Uterus (tissue), 4 donors: ENCODE results near the gene KHDRBS1. TPM values are rescaled to one million over a fixed set of nuclear protein-coding genes. Genes with fewer than 3 reads are reported as not detected.

Experiments
- DNase-seq, 2 donors: peaks; one replicate each; pipeline ENCODE4 v3.0.0-alpha.2; 2019 to 2020
- H3K27ac ChIP-seq, 2 donors: fragments of 200-600 bp; sonication (generic); 1 replicate in 1 of 2; 2 replicates in 1 of 2; pipeline ENCODE4 v1.5.1; 2016 to 2018
- H3K27me3 ChIP-seq, 2 donors: fragments of 200-600 bp; sonication (generic); one replicate each; pipeline ENCODE4 v1.5.1; 2018 to 2019; ENCODE audit warnings: control low read depth in 1 of 2
- H3K36me3 ChIP-seq, 2 donors: fragments of 200-600 bp; sonication (generic); one replicate each; pipeline ENCODE4 v1.5.1; 2019; ENCODE audit warnings: control low read depth in 1 of 2
- H3K4me1 ChIP-seq, 2 donors: fragments of 200-600 bp; sonication (generic); one replicate each; pipeline ENCODE4 v1.5.1; 2018 to 2019; ENCODE audit warnings: control low read depth in 1 of 2
- H3K4me3 ChIP-seq, 2 donors: fragments of 200-600 bp; sonication (generic); 1 replicate in 1 of 2; 2 replicates in 1 of 2; pipeline ENCODE4 v1.5.1; 2018 to 2019; ENCODE audit warnings: mild to moderate bottlenecking in 1 of 2
- H3K9me3 ChIP-seq, 2 donors: fragments of 200-600 bp; sonication (generic); one replicate each; pipeline ENCODE4 v1.5.1; 2019; ENCODE audit warnings: control low read depth in 1 of 2
- CTCF ChIP-seq, 4 experiments: fragments of 200-600 bp in 2 of 4; fragments of 450-650 bp in 2 of 4; sonication (generic) in 2 of 4; IDR thresholded peaks; one replicate each; pipeline ENCODE4 v1.5.1; 2016 to 2019; ENCODE audit warnings: antibody characterized with exemption in 4 of 4, mild to moderate bottlenecking in 2 of 4, moderate library complexity in 1 of 4
- POLR2A ChIP-seq, 2 donors: fragments of 450-650 bp; IDR thresholded peaks; one replicate each; pipeline ENCODE4 v1.6.1; 2016; ENCODE audit warnings: antibody characterized with exemption in 2 of 2, mild to moderate bottlenecking in 1 of 2, moderate library complexity in 1 of 2
- intact Hi-C: fragments of 100-400 bp; cut with DNase I; formaldehyde crosslinking; loops from one replicate; pipeline ENCODE4 v1.15.1; 2023; ENCODE audit warnings: low total_unique reads
- total RNA-seq, 4 donors: library from RNA; depleted of rRNA in 3 of 4; stranded (reverse); fragments of >200 nt in 3 of 4; gene quantifications; one replicate each; pipeline versions ENCODE4 v1.1.0 to v1.2.4, GENCODE V29; 2014 to 2023
- donor health status: DM: yes; HTN: yes; CAD: no.

Gene KHDRBS1
- total RNA-seq, 4 donors from 2014 or later: 40.9 to 142 (median 96.5) TPM

- Histone ChIP-seq H3K36me3 (no peaks in the 10 kb centered on the region), H3K9me3 (no peaks in the 10 kb centered on the region), H3K27ac (no peak overlapping the region), H3K27me3 (no peaks in the 10 kb centered on the region), H3K4me3 (no peak overlapping the region), H3K4me1 (peaks cover 4 to 11% of the 10 kb centered on the region in 2 donors)
- no peak for DNase-seq
- intact Hi-C loops: no loop called here
- no peak for TF ChIP-seq CTCF (IDR thresholded peaks at IDR 0.05)
- TF ChIP-seq POLR2A (IDR thresholded peaks at IDR 0.05): no peak
These were observed 11.8 kb downstream of the KHDRBS1 start for GRCh38 chr1:32025515-32025914.

GRCh38 chr1:32028746-32029145 lies 15.1 kb downstream of the KHDRBS1 start:
- Histone ChIP-seq H3K4me1 (peaks cover 5 to 11% of the 10 kb centered on the region in 2 donors), H3K4me3 (no peak overlapping the region), H3K36me3 (no peaks in the 10 kb centered on the region), H3K27me3 (no peaks in the 10 kb centered on the region), H3K27ac (no peak overlapping the region), H3K9me3 (no peaks in the 10 kb centered on the region)
- TF ChIP-seq CTCF (IDR thresholded peaks at IDR 0.05) (no peak), POLR2A (IDR thresholded peaks at IDR 0.05) (no peak)
- intact Hi-C loops: no loop called here
- no peak for DNase-seq

- DNase-seq: no peak
- H3K27me3 ChIP-seq: no peaks in the 10 kb centered on the region
- no peaks in the 10 kb centered on the region for H3K36me3 ChIP-seq
- H3K9me3 ChIP-seq: no peaks in the 10 kb centered on the region
- no peak overlapping the region for H3K4me3 ChIP-seq
- H3K4me1 ChIP-seq: peaks cover 0 to 10% of the 10 kb centered on the region in 2 donors
- TF ChIP-seq POLR2A (IDR thresholded peaks at IDR 0.05) (no peak), CTCF (IDR thresholded peaks at IDR 0.05) (no peak)
- intact Hi-C loops: no loop called here
- H3K27ac ChIP-seq: peak overlapping the region; percentile 21 to 70
These were observed 18.1 kb downstream of the KHDRBS1 start for GRCh38 chr1:32031578-32032274.

- DNase-seq: no peak
- Histone ChIP-seq H3K36me3 (no peaks in the 10 kb centered on the region), H3K27me3 (no peaks in the 10 kb centered on the region), H3K4me3 (no peak overlapping the region), H3K27ac (peak overlapping the region; percentile 21 to 70), H3K9me3 (no peaks in the 10 kb centered on the region), H3K4me1 (peaks cover 0 to 10% of the 10 kb centered on the region in 2 donors)
- intact Hi-C loops: no loop called here
- TF ChIP-seq POLR2A (IDR thresholded peaks at IDR 0.05) (no peak), CTCF (IDR thresholded peaks at IDR 0.05) (no peak)
These were observed 18.6 kb downstream of the KHDRBS1 start for GRCh38 chr1:32032275-32032615.

- H3K4me3 ChIP-seq: no peak overlapping the region
- H3K27me3 ChIP-seq: no peaks in the 10 kb centered on the region
- H3K27ac ChIP-seq: no peak overlapping the region
- no peak for DNase-seq
- intact Hi-C loops: no loop called here
- H3K36me3 ChIP-seq: no peaks in the 10 kb centered on the region
- peaks cover 0 to 10% of the 10 kb centered on the region in 2 donors for H3K4me1 ChIP-seq
- TF ChIP-seq CTCF (IDR thresholded peaks at IDR 0.05) (no peak), POLR2A (IDR thresholded peaks at IDR 0.05) (no peak)
- no peaks in the 10 kb centered on the region for H3K9me3 ChIP-seq
These were observed 21.5 kb downstream of the KHDRBS1 start for GRCh38 chr1:32035119-32035518.
